HG03108 (cell line): ENCODE data around the gene GNAS.
A peak's percentile ranks its signal among the peaks of the same experiment; 100 is the strongest.

Experiments
- ATAC-seq: cut with Tn5 transposase; IDR thresholded peaks from one replicate; pipeline ENCODE4 v1.9.1; 2021; ENCODE audit warnings: moderate library complexity; ENCODE audit not compliant: unreplicated experiment

GNAS gene

DNA sequence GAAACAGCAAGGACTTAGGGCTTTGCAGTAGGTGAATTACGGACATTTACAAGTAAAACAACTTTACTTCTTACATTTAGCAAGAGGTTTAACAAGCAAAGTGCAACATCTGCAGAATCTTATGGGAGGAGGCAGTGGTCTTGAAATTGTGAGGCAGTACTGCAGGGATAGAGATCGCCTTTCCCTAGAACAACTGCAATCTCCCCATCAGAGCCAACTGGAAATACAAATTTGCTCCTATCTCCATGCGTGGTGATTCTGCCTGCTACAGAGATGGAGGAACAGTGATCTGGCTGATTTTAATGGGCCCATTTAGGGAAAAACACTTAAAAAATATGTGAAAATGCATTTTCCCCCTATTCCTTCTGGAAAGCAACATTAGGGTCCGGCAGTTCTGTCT, 25.9 kb downstream of the GNAS start:
- ATAC-seq: no peak

DNA sequence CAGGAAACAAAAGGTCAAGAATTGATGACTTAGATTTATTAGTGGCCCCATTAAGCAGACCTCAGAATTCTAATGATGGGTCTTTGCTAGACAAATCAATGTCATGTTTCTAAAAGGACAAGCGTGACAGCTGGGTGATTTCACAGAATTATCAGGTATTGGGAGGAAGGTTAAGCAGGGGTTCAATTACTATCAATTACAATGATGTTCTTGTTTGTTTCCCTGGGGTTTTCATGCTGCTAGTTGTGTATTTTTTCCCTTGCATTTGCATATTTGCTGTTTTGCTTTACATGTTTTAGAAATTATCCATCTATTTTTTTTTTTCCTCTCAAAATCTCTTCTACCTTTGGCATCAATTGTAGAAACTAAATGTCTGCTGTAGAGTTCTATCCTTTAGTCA, 27.9 kb downstream of the GNAS start:
- ATAC-seq: no peak

DNA sequence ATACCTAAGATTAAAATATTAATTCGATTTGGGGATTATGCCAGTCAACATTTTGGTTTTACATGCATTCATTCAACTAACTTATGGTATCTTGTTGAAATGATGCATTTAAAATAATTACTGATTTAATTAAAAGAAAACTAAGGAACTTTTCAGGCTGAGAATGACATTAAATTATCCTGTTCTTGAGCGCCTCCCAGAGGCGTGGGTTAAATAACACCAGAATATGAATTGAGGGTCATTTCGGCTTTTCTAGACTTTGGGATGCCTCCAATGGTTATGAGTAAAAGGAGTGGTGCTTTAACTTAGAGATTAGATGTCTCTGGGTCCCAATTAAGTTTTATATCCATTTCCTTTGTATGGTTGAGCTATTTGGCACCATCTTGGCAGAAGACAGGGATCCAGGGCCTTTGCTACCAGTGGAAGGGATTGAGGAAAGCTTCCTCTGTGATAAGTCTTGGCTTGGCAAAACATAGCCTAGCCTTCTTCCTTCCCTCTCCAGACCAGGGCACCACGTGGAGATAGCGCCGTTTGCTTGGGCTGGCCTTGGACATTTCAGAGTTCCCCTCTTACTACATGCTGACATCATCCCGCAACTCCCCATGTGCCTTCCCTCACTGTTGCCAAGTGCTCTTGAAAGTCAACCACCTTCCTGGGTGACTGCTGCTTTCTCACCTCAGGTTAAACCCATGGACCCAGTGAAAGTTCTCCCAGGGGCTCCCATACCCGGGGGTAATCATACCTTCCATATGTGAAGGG, 28.7 kb downstream of the GNAS start:
- no peak for ATAC-seq

DNA sequence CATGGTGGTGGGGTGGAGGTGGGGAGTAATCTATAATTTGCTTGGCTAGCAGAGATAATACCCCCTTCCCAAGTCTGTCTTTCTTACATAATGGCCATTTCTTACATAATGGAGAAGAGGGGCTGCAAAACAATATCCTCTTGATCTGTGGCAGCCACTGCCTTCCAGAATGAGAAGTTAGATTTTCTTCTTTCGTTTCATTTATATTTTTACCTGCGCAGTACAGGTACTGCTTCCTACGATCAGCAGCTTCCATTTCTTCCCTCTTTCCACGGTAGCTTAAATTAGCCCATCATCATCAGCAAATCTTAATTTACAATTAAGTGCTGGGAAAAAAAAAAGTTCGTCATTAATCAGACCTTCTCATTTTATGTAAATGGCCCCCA, 30.2 kb downstream of the GNAS start:
- no peak for ATAC-seq

DNA sequence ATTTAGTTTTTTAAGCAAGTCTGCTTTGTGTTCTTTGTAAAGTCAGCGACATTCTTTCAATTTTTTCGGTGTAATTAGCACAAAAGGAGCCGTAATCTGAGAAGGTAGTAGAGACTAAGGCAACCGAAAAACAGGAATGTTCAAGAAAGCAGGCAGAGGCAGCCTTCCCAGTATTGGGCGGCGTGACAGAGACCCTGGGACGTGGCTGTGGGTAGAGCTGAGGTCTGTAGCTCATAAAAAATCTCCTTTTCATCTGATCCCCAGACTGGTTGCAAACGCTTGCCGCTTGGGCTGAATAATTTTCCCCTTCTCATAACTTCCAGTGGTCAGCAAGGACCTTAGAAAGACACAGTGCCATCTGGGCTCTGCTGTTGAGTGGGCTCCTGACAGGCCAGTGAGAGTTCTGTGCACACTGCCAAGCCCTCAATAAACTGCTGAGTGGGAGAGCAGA, 30.8 kb downstream of the GNAS start:
- no peak for ATAC-seq

DNA sequence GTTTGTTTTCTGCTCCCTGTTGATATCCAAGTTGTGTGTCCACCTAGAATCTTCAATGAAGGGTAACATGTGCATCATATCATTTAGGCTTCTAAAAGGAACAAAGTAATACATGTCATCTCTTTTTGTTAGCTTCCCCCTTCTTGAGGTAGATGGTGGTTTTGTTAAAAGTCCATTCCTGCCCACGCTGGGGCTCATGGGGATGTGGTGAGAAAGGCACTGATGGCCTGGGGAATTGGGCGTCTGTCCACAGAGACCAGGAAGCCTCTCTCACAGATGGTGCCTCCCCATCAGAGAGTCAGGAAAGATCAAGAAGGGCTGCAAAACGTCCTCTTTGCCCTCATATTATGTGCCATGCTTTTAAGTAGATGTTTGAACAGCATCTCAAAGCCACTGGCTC, 32.5 kb downstream of the GNAS start:
- ATAC-seq: no peak

DNA sequence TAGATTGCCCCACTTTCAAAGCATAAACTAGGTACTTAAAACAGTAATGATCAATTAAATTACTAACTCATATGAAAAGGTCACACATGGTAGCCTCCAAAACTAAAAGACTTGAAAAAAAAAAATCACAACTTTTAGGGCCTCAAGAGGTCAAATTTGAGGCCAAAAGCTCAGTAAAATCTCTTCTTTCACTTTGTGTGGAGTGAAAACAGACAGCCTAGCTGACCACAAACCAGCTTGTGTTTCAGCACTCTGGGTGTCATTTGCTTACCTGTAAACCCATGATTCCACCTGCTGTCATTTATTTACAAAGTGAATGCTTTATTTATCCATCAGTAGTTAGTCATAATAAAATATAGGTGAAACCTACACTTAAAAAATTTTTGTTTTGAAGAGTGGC, 34.0 kb downstream of the GNAS start:
- ATAC-seq: no peak

DNA sequence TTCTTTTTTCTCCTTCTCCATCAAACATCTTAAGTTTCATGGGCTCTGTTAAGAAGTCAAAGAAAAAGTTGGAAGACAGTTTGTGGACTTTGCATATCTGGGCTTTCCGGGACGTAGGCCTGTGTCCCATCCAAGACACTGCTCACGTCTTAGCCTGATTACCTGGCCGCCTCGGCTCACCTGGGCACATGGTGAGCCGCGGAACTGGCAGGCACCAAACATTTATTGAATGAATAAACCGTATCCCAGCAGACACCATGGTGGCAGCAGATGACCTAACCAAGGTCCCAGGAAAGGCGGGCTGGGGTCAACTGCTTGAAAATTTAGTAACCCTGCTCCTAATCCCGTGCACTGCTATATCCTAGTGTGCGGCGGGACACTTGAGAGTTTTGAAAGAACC, 35.6 kb downstream of the GNAS start:
- ATAC-seq: no peak

DNA sequence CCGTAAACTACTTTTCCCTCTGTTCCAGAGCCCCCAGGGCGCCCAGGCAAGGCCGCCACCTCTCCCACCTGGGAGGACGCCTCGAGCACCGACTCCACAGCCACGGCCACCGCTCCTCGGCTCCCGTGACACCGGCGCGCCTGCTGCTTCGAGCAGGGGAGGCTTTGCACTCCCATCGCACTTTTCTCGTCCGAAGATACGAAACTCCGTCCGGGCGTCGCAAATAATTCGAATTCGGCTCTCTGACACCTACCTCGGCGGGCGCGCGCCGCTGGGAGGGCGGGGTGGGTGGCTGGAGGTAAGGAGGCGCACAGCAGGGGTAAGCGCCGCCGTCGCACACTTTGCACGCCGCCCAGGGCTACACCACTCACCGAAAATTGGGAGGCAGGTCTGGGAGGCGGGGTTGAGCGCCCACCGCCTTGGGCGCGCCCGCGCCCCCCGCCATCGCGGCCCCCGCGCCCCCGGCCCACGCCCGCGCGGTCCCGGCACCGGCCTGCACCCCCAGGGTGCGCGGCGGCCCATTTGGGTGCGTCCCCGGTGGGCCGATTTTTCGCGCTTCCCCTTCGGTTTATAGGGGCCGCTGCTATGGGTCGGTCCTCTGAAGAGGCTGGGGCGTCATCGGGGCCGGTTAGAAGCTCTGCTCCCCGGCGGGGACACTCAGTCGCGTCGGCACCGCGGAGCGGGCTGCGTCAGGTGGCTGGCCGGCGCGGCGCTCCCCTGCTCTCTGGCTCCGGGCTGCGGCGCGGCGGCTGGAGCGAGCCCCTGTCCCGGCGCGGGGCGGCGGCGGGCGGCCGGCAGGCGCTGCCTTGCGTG, 36.2 kb downstream of the GNAS start:
- peak; percentile 43 for ATAC-seq

DNA sequence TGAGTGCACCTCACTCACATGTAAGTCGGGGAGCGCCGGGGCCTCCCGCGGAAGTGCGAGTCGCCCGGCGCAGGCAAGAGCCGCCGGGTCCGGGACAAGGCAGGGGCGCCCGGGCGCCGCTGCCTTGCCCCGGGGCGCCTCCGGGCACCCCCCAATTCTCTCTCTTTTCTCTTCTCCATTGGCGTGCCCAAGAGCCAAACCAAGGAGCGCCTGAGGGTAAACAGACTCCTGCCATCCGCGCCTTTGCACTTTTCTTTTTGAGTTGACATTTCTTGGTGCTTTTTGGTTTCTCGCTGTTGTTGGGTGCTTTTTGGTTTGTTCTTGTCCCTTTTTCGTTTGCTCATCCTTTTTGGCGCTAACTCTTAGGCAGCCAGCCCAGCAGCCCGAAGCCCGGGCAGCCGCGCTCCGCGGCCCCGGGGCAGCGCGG, 36.8 kb downstream of the GNAS start:
- ATAC-seq: no peak

DNA sequence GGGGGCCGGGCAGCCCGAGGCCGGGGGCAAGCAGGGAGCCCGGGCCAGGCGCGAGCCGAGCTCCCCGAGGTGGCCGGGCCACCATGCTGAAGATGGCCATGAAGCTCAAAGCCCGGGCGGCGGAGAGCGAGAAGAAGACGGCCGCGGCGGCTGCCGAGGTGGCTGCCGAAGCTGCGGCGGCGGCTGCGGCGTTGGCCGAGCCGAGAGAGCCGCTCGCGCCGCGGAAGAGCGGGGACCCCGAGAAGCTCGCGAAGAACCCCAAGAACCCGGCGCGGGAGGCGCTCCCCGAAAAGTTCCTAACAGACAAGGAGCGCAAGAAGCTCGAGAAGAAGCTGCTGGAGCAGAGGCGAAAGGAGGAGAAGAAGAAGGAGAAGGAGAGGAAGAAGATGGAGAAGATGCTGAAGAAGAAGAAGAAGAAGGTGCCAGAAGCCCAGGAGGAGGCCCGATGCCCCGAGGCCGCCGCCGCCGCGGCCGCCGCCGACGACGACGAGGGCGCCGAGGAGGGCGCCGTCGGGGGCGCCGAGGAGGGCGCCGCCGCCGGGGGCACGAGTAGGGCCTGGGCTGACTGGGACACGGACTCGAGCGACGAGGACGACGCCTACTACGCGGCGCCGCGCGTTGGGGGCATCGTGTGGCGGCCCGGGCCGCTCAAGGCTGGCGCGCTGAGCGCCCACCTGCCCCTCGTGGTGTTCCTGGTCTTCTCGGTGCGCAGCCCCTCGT, 37.4 kb downstream of the GNAS start:
- ATAC-seq: no peak

DNA sequence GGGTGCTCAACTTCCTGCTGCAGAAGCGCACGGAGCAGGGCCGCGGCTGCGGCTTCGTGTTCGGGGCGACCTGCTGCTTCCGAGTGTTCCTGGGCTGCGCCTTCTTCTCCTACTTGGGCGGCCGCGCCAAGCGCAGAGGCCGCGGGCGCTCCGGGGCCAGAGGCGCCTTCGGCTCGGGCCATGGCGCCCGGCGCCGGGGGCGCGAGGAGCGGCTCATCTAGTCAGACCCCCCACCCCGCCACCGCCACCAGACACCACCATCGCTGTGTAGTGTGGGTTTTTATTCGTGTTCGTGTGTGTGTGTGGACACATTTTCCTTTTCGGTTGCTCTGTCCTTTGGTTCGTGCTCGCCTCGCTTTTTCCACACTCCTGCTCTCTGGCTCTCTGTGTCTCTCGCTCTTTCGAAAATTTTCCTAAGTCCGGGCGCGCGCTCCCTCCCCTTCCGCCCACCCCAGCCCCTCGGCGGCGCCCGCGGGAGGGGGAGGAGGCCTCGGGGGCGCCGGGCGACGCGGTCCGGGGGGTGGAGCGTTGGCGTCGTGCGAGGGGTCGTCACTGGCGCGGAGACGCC, 38.1 kb downstream of the GNAS start:
- peak; percentile 6 for ATAC-seq

DNA sequence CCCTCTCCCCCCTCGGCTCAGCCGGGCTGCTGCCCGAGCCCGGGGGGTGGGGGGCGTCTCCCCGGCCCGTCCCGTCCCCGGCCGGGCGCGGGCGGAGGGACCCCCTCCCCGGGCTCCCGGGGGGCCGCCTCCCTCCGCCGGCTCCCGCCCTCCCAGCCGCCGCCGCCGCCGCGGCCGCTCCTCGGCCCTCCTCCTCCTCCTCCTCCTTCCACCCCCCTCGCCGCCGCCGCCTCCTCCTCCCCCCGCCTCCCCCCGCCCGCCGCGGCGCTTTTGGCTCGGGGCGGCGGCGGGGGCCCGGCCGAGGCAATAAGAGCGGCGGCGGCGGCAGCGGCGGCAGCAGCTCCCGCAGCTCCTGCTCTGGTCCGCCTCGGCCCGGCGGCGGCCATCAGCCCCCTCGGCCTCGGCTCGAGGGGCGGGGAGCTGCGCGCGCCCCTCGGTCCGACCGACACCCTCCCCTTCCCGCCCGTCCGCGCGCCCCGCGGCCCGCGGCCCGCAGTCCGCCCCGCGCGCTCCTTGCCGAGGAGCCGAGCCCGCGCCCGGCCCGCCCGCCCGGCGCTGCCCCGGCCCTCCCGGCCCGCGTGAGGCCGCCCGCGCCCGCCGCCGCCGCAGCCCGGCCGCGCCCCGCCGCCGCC, 38.7 kb downstream of the GNAS start:
- peak; percentile 26 for ATAC-seq

DNA sequence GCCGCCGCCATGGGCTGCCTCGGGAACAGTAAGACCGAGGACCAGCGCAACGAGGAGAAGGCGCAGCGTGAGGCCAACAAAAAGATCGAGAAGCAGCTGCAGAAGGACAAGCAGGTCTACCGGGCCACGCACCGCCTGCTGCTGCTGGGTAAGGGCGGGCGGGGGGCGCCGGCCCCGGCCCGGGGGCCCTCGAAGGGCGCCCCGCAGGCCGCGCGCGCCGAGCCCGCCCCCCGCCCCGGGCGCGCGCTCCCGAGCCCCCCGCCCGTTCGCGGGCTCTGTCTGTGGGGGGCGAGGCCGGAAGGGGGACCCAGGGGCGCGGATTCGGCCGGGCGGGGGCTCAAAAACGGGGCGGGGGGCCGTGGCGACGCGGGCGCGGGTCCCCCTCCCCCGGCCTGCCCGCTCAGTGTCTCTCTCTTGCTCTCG, 39.2 kb downstream of the GNAS start:
- ATAC-seq: no peak

DNA sequence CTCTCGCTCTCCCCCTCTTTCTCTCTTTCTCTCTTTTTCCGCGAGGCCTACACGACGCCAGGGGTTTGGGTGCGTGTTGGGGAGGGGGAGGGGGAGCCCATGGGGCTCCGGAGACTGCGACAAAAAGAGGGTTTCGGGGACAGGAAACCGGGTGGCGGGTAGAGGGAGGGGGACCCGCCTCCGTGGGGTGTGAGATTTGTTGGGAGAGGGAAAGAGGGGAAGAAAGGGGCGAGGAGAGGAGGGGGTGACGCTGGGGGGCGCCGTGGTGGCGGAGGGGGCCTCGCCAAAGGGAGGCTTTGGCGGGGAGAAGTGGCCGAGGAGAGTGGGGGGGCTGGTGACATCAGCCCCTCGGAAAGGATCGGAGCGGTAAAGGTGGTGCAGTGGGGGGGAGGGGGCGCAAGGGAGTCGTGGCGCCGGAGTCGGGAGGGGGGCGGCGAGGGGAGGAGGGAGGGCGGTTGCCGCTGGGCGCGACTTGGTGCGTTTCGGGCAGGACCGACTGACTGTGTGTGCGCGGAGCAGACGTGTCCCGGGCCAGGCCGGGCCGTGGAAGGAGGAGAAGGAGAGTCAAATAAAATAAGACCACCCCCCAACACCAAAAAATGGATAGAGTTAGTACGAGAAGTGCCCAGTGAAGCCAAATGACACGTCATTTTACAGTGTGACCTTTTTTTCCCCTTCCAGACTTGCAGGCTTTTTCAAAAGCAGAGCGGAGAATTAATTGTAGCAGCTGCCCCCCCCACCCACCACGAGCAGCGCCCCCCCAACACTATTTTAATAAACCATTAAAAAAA, 39.8 kb downstream of the GNAS start:
- ATAC-seq: no peak

DNA sequence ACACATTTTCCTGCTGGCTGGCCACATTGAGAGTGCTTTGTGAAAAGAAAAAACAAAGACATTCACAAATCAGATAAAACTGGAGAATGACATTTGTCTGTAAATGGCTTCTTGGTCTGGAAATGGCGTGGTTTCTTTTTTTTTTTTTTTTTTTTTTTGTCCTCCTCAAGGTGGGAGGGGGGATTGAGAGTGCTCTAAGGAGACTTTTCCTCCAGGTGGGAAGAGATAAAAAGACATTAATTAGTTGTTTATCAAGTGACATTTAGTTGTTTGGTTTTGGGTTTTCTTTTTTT, 40.4 kb downstream of the GNAS start:
- ATAC-seq: no peak

DNA sequence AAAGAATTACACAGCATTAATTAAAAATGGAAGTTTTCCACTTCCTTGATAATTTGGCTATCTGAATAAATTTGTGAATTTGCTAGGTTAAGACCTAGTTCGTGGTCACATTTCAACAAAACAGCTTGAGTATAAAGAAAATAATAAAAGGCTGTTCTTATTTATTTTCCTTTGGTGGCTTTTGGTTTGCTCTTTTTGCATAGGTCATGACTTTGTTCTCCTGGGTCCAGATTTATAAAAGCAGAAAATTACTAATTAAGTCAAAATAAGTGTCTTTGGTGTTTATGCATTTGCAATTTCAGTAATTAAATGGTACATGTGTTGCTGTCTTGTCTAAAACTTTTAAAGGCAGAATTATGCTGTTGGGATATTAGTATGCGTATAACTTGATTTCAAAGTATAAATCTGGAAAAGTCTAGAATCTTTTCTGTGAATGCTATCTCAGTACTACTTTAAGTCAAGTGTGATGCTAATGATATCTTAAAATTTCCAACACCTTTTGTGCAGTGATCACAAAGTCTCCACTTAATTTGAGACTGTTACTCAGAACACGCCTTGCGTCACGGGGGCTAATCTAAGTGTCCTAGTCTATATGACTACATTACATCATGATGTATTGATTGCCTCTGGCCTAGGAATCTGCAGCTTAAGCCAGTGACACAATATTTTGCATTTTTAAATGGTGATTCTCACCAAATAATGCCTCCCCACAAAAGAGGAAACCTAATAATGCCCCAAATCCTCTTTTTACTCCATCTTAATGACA, 41.0 kb downstream of the GNAS start:
- ATAC-seq: no peak

DNA sequence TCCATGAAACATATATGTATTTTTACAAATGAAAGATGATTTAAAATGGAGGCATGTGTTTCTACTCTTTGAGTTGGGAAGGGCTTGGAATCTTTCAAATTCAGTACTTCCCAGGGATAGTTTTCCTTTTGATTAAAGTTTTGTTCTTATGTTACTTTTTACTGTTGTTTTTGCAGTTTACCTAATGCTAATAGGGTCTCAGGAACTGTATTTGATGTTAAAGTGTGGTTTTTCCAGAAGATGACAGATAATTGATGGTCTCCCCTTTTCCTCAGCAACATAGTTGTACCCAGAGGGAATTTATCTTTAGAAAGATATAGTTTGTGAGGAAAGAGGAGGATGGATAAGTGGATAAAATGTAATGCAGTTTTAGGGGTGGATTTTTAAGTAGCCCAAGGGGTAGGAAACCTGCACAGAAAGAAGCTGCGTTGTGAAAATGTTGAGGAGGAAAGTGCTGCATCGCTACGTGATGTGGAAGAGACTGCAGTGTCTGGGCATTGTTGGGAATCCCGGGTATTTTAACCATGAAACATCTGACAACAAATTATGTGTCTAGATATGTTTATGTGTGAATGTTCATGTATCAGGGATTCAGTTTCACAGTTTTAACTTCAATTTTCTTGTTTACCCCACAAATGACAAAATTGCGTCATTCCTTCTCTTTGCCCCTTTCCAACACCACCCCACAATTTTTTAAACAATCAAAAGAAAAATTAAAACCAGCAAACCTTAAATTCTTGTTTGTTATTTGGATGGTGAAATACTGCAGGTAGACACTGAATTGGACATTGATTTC, 42.3 kb downstream of the GNAS start:
- no peak for ATAC-seq
